ENCODE measurements around the gene SAMM50. TPM values are rescaled to one million over a fixed set of nuclear protein-coding genes. Genes with fewer than 3 reads are reported as not detected.
A peak's percentile ranks its signal among the peaks of the same experiment; 100 is the strongest.

Gene SAMM50
- total and polyA plus RNA-seq, 2 donors (not counting 1 experiment from before 2014, with no cell fraction given): 32.9 to 45.7 TPM

GRCh38 chr22:44020981-44021380 is 65.7 kb downstream of the SAMM50 start:
- Histone ChIP-seq H3K27ac (ENCODE audit: insufficient read depth, low read length) (peak overlapping the region; percentile 73), H3K9ac (ENCODE audit: insufficient read depth, low read length) (no peak overlapping the region), H4K20me1 (ENCODE audit: control insufficient read depth, extremely low read depth, insufficient read depth, low read length) (no peaks in the 10 kb centered on the region), H2AFZ (ENCODE audit: low read length) (no peak overlapping the region), H3K4me1 (ENCODE audit: control insufficient read depth, extremely low read depth, insufficient read depth, low read length) (peaks cover 8% of the 10 kb centered on the region), H3K36me3 (ENCODE audit: control insufficient read depth, insufficient read depth, low read length) (peaks cover 2% of the 10 kb centered on the region), H3K4me2 (ENCODE audit: extremely low read depth, insufficient read depth, low read length) (peak overlapping the region; percentile 33), H3K9me3 (ENCODE audit: control insufficient read depth, insufficient read depth, low read depth, low read length) (no peaks in the 10 kb centered on the region), H3K79me2 (ENCODE audit: control insufficient read depth, insufficient read depth, low read length) (peaks cover 8% of the 10 kb centered on the region), H3K4me3 (replicated peaks in 1 of 4; ENCODE audit: control extremely low read depth in 1 of 4, insufficient read depth in 1 of 4, low read depth in 3 of 4, low read length in 4 of 4) (no peak overlapping the region), H3K27me3 (ENCODE audit: control insufficient read depth, insufficient read depth, low read length) (no peaks in the 10 kb centered on the region)
- TF ChIP-seq CTCF (conservative IDR thresholded peaks at IDR 0.05 in 1 of 2, IDR thresholded peaks at IDR 0.05 in 1 of 2; ENCODE audit: low read depth in 1 of 2, low read length in 2 of 2): no peak
- no peak for TF ChIP-seq EZH2 (IDR thresholded peaks at IDR 0.05; ENCODE audit: low read length, missing control alignments)
- peak; percentile 26 to 72 for DNase-seq (ENCODE audit: low read depth in 2 of 2)

- H3K4me1 ChIP-seq (ENCODE audit: control insufficient read depth, extremely low read depth, insufficient read depth, low read length): peaks cover 8% of the 10 kb centered on the region
These were observed 68.4 kb downstream of the SAMM50 start for GRCh38 chr22:44023404-44024287.

More at GRCh38 chr22:44023404-44024287, 68.4 kb downstream of the SAMM50 start:
- Histone ChIP-seq H3K79me2 (ENCODE audit: control insufficient read depth, insufficient read depth, low read length) (peaks cover 12% of the 10 kb centered on the region), H2AFZ (ENCODE audit: low read length) (peak overlapping the region; percentile 86), H3K4me2 (ENCODE audit: extremely low read depth, insufficient read depth, low read length) (peak overlapping the region; percentile 91), H3K9me3 (ENCODE audit: control insufficient read depth, insufficient read depth, low read depth, low read length) (no peaks in the 10 kb centered on the region), H4K20me1 (ENCODE audit: control insufficient read depth, extremely low read depth, insufficient read depth, low read length) (no peaks in the 10 kb centered on the region), H3K36me3 (ENCODE audit: control insufficient read depth, insufficient read depth, low read length) (peaks cover under 1% of the 10 kb centered on the region), H3K9ac (ENCODE audit: insufficient read depth, low read length) (peak overlapping the region; percentile 90), H3K27me3 (ENCODE audit: control insufficient read depth, insufficient read depth, low read length) (no peaks in the 10 kb centered on the region), H3K27ac (ENCODE audit: insufficient read depth, low read length) (peak overlapping the region; percentile 91), H3K4me3 (replicated peaks in 1 of 4; ENCODE audit: control extremely low read depth in 1 of 4, insufficient read depth in 1 of 4, low read depth in 3 of 4, low read length in 4 of 4) (peak overlapping the region; percentile 55 to 67 (median 64))
- DNase-seq (ENCODE audit: low read depth in 2 of 2): peak; percentile 32 to 40
- TF ChIP-seq EZH2 (IDR thresholded peaks at IDR 0.05; ENCODE audit: low read length, missing control alignments): no peak
- TF ChIP-seq CTCF (conservative IDR thresholded peaks at IDR 0.05 in 1 of 2, IDR thresholded peaks at IDR 0.05 in 1 of 2; ENCODE audit: low read depth in 1 of 2, low read length in 2 of 2): no peak
